HG03175 (cell line): ENCODE results near the gene PACS1.
"Not testable (repeated sequence)": the region's sequence is repeated elsewhere in the genome, so short reads cannot be mapped to it uniquely, and the experiment has no call there.

Source experiments
- ATAC-seq: cut with Tn5 transposase; IDR thresholded peaks from one replicate; pipeline ENCODE4 v1.9.1; 2021; ENCODE audit warnings: mild to moderate bottlenecking, moderate library complexity; ENCODE audit not compliant: unreplicated experiment

Gene PACS1

GRCh38 chr11:66072518-66072917 is 2.4 kb downstream of the PACS1 start:
- no peak for ATAC-seq

GRCh38 chr11:66073669-66074068 is 3.6 kb downstream of the PACS1 start:
- no peak for ATAC-seq

DNA sequence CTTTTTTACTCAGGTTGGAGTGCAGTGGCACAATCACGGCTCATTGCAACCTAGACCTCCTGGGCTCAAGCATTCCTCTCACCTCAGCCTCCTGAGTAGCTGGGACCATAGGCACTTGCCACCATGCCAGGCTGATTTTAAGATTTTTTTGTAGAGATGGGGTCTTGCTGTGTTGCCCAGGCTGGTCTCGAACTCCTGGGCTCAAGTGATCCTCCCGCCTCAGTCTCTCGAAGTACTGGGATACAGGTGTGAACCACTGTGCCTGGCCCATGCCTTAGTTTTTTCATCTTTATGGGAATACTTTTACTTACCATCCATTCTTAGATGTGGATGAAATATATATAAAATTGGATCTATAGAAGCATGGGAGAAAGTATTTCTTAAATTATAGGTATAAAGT is 5.2 kb downstream of the PACS1 start:
- no peak for ATAC-seq

- ATAC-seq, result no peak
Measured at GRCh38 chr11:66076561-66076960, 6.5 kb downstream of the PACS1 start.

- ATAC-seq, result no peak
Measured at GRCh38 chr11:66077927-66078326, 7.9 kb downstream of the PACS1 start.

DNA sequence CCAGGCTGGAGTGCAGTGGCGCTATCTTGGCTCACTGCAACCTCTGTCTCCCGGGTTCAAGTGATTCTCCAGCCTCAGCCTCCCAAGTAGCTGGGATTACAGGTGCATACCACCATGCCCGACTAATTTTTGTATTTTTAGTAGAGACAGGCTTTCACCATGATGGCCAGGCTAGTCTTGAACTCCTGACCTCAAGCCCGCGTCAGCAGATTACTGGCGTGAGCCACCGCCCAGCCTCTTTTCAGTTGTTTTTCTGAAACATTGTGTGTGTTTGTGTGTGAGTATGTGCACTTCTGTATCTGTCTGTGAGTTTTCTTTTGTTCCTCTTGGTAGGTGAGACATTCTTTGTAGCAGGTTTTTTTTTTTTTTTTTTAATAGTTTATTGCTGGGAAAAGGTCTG is 8.9 kb downstream of the PACS1 start:
- ATAC-seq, result not testable (repeated sequence)

GRCh38 chr11:66080055-66080817 is 10.2 kb downstream of the PACS1 start:
- ATAC-seq, result no peak

GRCh38 chr11:66081505-66081904 is 11.4 kb downstream of the PACS1 start:
- peak; percentile 78 for ATAC-seq

- ATAC-seq, result no peak
Measured at GRCh38 chr11:66082946-66083698, 13.1 kb downstream of the PACS1 start.

GRCh38 chr11:66083767-66084166 is 13.7 kb downstream of the PACS1 start:
- no peak for ATAC-seq

DNA sequence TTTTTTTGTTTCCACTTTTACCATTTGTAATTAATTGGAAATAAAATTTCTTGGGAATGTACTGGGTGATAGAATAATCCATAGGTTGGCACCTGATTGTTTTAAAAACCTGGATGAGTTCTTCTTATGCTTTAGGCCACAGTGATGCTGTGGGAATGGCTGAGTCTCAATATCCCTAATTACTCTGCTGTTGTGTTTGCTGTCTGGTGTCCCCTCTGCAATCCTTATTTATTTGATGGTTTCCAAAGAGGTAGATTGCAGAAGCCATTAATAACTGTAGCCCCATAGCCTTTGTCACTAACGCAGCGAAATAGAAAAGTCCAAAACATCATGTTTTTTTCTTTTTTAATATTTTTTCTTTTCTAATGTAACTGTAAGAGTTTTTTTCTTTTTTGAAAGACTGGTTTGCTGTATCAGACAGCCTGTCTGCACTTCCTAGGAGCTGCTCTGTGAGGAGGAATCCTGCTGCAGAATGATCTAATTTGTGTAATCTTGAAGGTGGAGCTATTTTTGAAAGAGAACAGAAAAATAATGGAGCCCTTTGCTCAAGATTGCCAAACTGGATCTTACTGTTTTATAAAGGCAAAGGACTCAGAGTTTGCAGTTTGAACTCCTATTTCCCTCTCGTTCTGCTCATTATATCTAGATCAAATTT is 14.9 kb downstream of the PACS1 start:
- ATAC-seq, result no peak

GRCh38 chr11:66087148-66087908 is 17.3 kb downstream of the PACS1 start:
- ATAC-seq, result no peak

DNA sequence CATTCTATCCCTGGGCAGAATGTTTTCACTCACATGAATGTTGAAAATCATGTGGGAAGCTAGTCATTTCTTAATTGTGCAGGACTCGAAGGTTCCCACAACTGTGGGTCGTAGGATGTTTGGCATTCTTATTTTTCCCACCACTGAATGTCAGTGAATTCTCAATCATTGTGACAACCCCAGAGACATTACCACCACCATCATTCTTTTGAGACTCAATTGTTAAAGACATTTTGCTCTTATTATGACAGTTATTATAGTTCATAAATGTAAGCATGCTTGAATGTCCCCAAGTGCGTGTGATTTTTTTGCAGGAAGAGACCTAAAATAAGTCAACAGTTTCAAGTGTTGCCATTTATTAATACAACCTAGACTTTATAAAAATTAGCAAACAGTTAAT is 19.0 kb downstream of the PACS1 start:
- ATAC-seq, result no peak

DNA sequence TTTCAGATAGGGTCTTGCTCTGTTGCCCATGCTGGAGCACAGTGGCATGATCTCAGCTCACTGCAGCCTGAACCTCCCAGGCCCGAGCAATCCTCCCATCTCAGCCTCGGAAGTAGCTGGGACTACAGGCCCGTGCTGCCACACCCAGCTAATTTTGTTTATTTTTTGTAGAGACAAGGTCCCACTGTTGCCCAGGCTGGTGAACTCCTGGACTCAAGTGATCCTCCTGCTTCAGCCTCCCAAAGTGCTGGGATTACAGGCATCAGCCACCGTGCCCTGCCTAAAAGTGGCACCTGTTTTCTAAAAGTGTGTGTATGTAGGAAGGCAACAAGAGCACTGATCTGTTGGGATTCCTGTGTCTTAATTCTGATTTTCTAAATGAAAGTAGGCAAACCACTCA is 20.2 kb downstream of the PACS1 start:
- no peak for ATAC-seq

DNA sequence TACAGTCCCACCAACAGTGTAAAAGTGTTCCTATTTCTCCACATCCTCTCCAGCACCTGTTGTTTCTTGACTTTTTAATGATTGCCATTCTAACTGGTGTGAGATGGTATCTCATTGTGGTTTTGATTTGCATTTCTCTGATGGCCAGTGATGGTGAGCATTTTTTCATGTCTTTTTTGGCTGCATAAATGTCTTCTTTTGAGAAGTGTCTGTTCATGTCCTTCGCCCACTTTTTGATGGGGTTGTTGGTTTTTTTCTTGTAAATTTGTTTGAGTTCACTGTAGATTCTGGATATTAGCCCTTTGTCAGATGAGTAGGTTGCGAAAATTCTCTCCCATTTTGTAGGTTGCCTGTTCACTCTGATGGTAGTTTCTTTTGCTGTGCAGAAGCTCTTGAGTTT is 22.1 kb downstream of the PACS1 start:
- not testable (repeated sequence) for ATAC-seq

- not testable (repeated sequence) for ATAC-seq
Measured at GRCh38 chr11:66099746-66100145, 29.7 kb downstream of the PACS1 start.

DNA sequence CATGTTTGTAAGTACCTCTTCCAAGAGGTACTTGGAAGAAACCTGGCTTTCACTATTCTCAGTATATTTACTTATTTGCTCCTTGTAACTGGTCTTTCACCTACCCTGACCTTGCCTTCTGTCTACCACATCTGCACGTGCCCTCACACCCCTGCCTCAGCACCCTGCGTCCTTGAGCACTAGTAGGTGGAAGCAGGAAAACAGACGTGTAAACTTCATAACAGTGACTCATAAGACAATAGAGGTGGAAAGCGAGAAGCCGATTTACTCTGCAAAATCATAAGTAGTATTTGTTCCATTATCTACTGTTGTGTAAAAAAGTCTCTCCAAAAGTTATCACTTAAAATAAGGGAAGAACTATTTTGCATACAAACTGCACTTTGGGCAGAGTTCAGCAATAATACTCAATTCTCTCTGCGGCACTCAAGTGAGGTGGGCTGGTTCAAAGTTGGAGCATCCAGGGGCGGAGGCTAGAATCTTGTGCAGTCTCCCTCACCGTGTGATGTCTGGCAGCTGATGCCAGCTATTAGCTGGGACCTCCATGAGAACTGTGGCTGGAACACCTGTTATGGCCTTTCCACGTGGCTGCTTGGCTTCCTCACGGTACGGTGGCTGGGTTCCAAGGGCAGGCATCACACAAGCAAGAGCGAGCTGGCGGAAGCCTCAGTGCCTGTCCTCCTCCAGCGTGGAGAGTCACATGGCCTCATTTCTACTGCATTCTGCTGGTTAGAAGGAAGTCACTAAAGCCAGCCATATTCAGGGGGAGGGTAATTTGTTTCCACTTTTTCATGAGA is 30.4 kb downstream of the PACS1 start:
- peak; percentile 67 for ATAC-seq

GRCh38 chr11:66101066-66101464 is 31.0 kb downstream of the PACS1 start:
- ATAC-seq, result peak; percentile 22

GRCh38 chr11:66104057-66104638 is 34.1 kb downstream of the PACS1 start:
- no peak for ATAC-seq
